Prostate gland (tissue), 2 donors: Measurements from ENCODE around the gene RPL32. TPM values are rescaled to one million over a fixed set of nuclear protein-coding genes. Genes with fewer than 3 reads are reported as not detected.

Experiments used
- DNase-seq: peaks from one replicate; pipeline ENCODE4 v3.0.0-alpha.2; 2019; ENCODE audit warnings: low spot score
- H3K27ac ChIP-seq, 2 donors: fragments of 200-600 bp; sonication (generic); 2 replicates each; pipeline ENCODE4 v1.5.1; 2017 to 2019
- H3K27me3 ChIP-seq: fragments of 200-600 bp; sonication (generic); replicated peaks from 2 replicates; pipeline ENCODE4 v1.5.1; 2019; ENCODE audit not compliant: insufficient read depth
- H3K36me3 ChIP-seq, 2 donors: fragments of 200-600 bp; sonication (generic); 1 replicate in 1 of 2; 2 replicates in 1 of 2; pipeline versions ENCODE4 v1.5.1 to v1.8.1; 2017 to 2019
- H3K4me1 ChIP-seq: fragments of 200-600 bp; sonication (generic); replicated peaks from 2 replicates; pipeline ENCODE4 v1.5.1; 2019
- H3K4me3 ChIP-seq, 2 donors: fragments of 200-600 bp; sonication (generic); 2 replicates each; pipeline ENCODE4 v1.5.1; 2017 to 2019
- H3K9me3 ChIP-seq: fragments of 200-600 bp; sonication (generic); 2 replicates; pipeline ENCODE4 v1.5.1; 2017
- CTCF ChIP-seq, 4 experiments: fragments of 200-600 bp in 2 of 4; fragments of 450-650 bp in 2 of 4; sonication (generic) in 2 of 4; IDR thresholded peaks; 1 replicate in 3 of 4; 2 replicates in 1 of 4; pipeline ENCODE4 v1.5.1; 2016 to 2019; ENCODE audit warnings: antibody characterized with exemption in 4 of 4, mild to moderate bottlenecking in 2 of 4, moderate library complexity in 2 of 4
- POLR2A ChIP-seq: fragments of 450-650 bp; IDR thresholded peaks from one replicate; pipeline ENCODE4 v1.6.1; 2016; ENCODE audit warnings: antibody characterized with exemption, mild to moderate bottlenecking
- POLR2AphosphoS5 ChIP-seq: sonication (generic); formaldehyde crosslinking; IDR thresholded peaks from one replicate; pipeline ENCODE4 v1.6.1; 2017; ENCODE audit warnings: antibody characterized with exemption
- WGBS: methylation state at CpG from one replicate; pipeline ENCODE4 v1.1.5; 2018; 5-methylcytosine and 5-hydroxymethylcytosine counted together
- intact Hi-C: fragments of 100-400 bp; cut with DNase I; formaldehyde crosslinking; loops from one replicate; pipeline ENCODE4 v1.14.2; 2022
- total RNA-seq, 2 donors: library from RNA; depleted of rRNA; stranded (reverse); fragments of >200 nt; gene quantifications; one replicate each; pipeline ENCODE4 v1.1.0, GENCODE V29; 2016

The RPL32 gene
- total RNA-seq, 2 donors from 2014 or later: 851 to 1,881 TPM

- no peaks in the 10 kb centered on the region for H3K9me3 ChIP-seq
- H3K27me3 ChIP-seq: no peaks in the 10 kb centered on the region
- H3K4me3 ChIP-seq: no peak overlapping the region
- no peaks in the 10 kb centered on the region for H3K4me1 ChIP-seq
- no peak overlapping the region for H3K27ac ChIP-seq
- WGBS: 56% methylated on average over 11 of the region's 16 CpGs
- H3K36me3 ChIP-seq: no peaks in the 10 kb centered on the region
- intact Hi-C loops: no loop called here
- DNase-seq: no peak
- TF ChIP-seq CTCF (IDR thresholded peaks at IDR 0.05) (no peak), POLR2A (no peak), POLR2AphosphoS5 (no peak)
Observed at GRCh38 chr3:12817343-12817710, 24.0 kb downstream of the RPL32 start.

GRCh38 chr3:12816521-12817342 lies 24.6 kb downstream of the RPL32 start:
- H3K4me3 ChIP-seq: no peak overlapping the region
- H3K4me1 ChIP-seq: no peaks in the 10 kb centered on the region
- WGBS: 93% methylated on average over 33 of the region's 34 CpGs
- H3K36me3 ChIP-seq: no peaks in the 10 kb centered on the region
- no peaks in the 10 kb centered on the region for H3K9me3 ChIP-seq
- H3K27ac ChIP-seq: no peak overlapping the region
- TF ChIP-seq CTCF (IDR thresholded peaks at IDR 0.05) (no peak), POLR2AphosphoS5 (no peak)
- H3K27me3 ChIP-seq: no peaks in the 10 kb centered on the region
- DNase-seq: no peak
- intact Hi-C loops: no loop called here

GRCh38 chr3:12815719-12816118 lies 25.6 kb downstream of the RPL32 start:
- Histone ChIP-seq H3K4me3 (no peak overlapping the region), H3K27me3 (no peaks in the 10 kb centered on the region), H3K36me3 (no peaks in the 10 kb centered on the region), H3K9me3 (no peaks in the 10 kb centered on the region), H3K27ac (no peak overlapping the region), H3K4me1 (no peaks in the 10 kb centered on the region)
- intact Hi-C loops: no loop called here
- no peak for TF ChIP-seq POLR2A
- no peak for TF ChIP-seq CTCF (IDR thresholded peaks at IDR 0.05)
- TF ChIP-seq POLR2AphosphoS5: no peak
- DNase-seq: no peak
- 97% methylated on average over 6 of the region's 9 CpGs for WGBS

- Histone ChIP-seq H3K27me3 (no peaks in the 10 kb centered on the region), H3K36me3 (no peaks in the 10 kb centered on the region), H3K27ac (no peak overlapping the region), H3K9me3 (no peaks in the 10 kb centered on the region), H3K4me3 (no peak overlapping the region), H3K4me1 (no peaks in the 10 kb centered on the region)
- intact Hi-C loops: no loop called here
- 94% methylated on average over 24 of the region's 24 CpGs for WGBS
- no peak for DNase-seq
- no peak for TF ChIP-seq POLR2AphosphoS5
- no peak for TF ChIP-seq POLR2A
- no peak for TF ChIP-seq CTCF (IDR thresholded peaks at IDR 0.05)
Observed at GRCh38 chr3:12815078-12815477, 26.3 kb downstream of the RPL32 start.

GRCh38 chr3:12813967-12814366 lies 27.4 kb downstream of the RPL32 start:
- Histone ChIP-seq H3K4me3 (no peak overlapping the region), H3K27me3 (no peaks in the 10 kb centered on the region), H3K4me1 (no peaks in the 10 kb centered on the region), H3K36me3 (no peaks in the 10 kb centered on the region), H3K27ac (no peak overlapping the region), H3K9me3 (no peaks in the 10 kb centered on the region)
- intact Hi-C loops: no loop called here
- whole genome bisulfite sequencing: 94% methylated on average over 6 of the region's 6 CpGs
- TF ChIP-seq POLR2A (no peak), CTCF (IDR thresholded peaks at IDR 0.05) (no peak), POLR2AphosphoS5 (no peak)
- DNase-seq: no peak
